CD4-positive, CD25-positive, alpha-beta regulatory T cell (primary cell): ENCODE results near the gene TSR1. TPM values are rescaled to one million over a fixed set of nuclear protein-coding genes. Genes with fewer than 3 reads are reported as not detected.

ENCODE experiments used
- ATAC-seq, 2 donors: fragments of 150-1000 bp; cut with Tn5 transposase; one replicate each; pipeline ENCODE4 v1.10.0; 2021; ENCODE audit warnings: low read depth in 2 of 2, moderate number of reproducible peaks in 2 of 2, moderate library complexity in 1 of 2
- DNase-seq, 3 donors: peaks; one replicate each; pipeline versions ENCODE4 v3.0.0 to v3.0.0-alpha.2; 2012 to 2022; ENCODE audit warnings: mixed read lengths in 1 of 3
- H3K27ac ChIP-seq: one replicate; pipeline ENCODE4 v1.7.0; 2013; ENCODE audit warnings: mild to moderate bottlenecking, low read length; ENCODE audit not compliant: insufficient read depth, poor library complexity, severe bottlenecking
- H3K27me3 ChIP-seq: one replicate; pipeline ENCODE4 v1.7.0; 2013; ENCODE audit warnings: low read length; ENCODE audit not compliant: control insufficient read depth, insufficient read depth
- H3K36me3 ChIP-seq: one replicate; pipeline ENCODE4 v1.7.0; 2013; ENCODE audit warnings: mild to moderate bottlenecking, low read length, moderate library complexity; ENCODE audit not compliant: control insufficient read depth, insufficient read depth
- H3K4me1 ChIP-seq: 2 replicates; pipeline ENCODE4 v1.7.0; 2013; ENCODE audit warnings: mild to moderate bottlenecking, low read length; ENCODE audit not compliant: insufficient read depth, control insufficient read depth, poor library complexity, severe bottlenecking
- H3K4me3 ChIP-seq: one replicate; pipeline ENCODE4 v1.7.0; 2013; ENCODE audit warnings: low read depth, mild to moderate bottlenecking, low read length, moderate library complexity
- H3K9me3 ChIP-seq, 2 experiments: 1 replicate in 1 of 2; 2 replicates in 1 of 2; pipeline ENCODE4 v1.7.0; 2013; ENCODE audit warnings: low read length in 2 of 2, mild to moderate bottlenecking in 1 of 2, moderate library complexity in 1 of 2; ENCODE audit not compliant: control insufficient read depth in 2 of 2
- H3K27ac Mint-ChIP-seq, 3 donors: one replicate each; pipeline ENCODE4 v1.8.0; 2020 to 2022; ENCODE audit warnings: mild to moderate bottlenecking in 3 of 3, mixed read lengths in 3 of 3, moderate library complexity in 2 of 3
- H3K27me3 Mint-ChIP-seq: one replicate; pipeline ENCODE4 v1.8.0; 2022; ENCODE audit warnings: mild to moderate bottlenecking, mixed read lengths
- H3K36me3 Mint-ChIP-seq: one replicate; pipeline ENCODE4 v1.8.0; 2020; ENCODE audit warnings: mixed read lengths
- H3K4me1 Mint-ChIP-seq, 4 donors: one replicate each; pipeline ENCODE4 v1.8.0; 2020 to 2022; ENCODE audit warnings: mixed read lengths in 4 of 4, mild to moderate bottlenecking in 1 of 4
- H3K4me3 Mint-ChIP-seq, 4 donors: one replicate each; pipeline ENCODE4 v1.8.0; 2020 to 2022; ENCODE audit warnings: mild to moderate bottlenecking in 4 of 4, mixed read lengths in 4 of 4, moderate library complexity in 3 of 4
- H3K9me3 Mint-ChIP-seq, 7 donors: one replicate each; pipeline ENCODE4 v1.8.0; 2020 to 2022; ENCODE audit warnings: mixed read lengths in 7 of 7, mild to moderate bottlenecking in 3 of 7, moderate library complexity in 2 of 7
- polyA plus RNA-seq, 4 donors: library from polyadenylated mRNA; unstranded; fragments of 300-500 nt; fragmentation: Illumina TruSeq; gene quantifications; one replicate each; pipeline ENCODE4 v1.2.3, GENCODE V29; 2021
- total RNA-seq: library from RNA; stranded (reverse); gene quantifications from one replicate; pipeline ENCODE4 v1.2.3, GENCODE V29; 2022

Gene TSR1
- total and polyA plus RNA-seq, 5 donors from 2014 or later, result 11.4 to 25.1 (median 15.8) TPM

- Mint-ChIP-seq H3K4me3 (no peak overlapping the region), H3K27ac (no peak overlapping the region), H3K27me3 (no peaks in the 10 kb centered on the region), H3K4me1 (no peaks in the 10 kb centered on the region), H3K36me3 (peaks cover 3% of the 10 kb centered on the region), H3K9me3 (no peaks in the 10 kb centered on the region)
- Histone ChIP-seq H3K4me3 (no peak overlapping the region), H3K27me3 (no peaks in the 10 kb centered on the region), H3K9me3 (no peaks in the 10 kb centered on the region), H3K36me3 (peaks cover 4% of the 10 kb centered on the region), H3K4me1 (no peaks in the 10 kb centered on the region), H3K27ac (no peak overlapping the region)
- no peak for ATAC-seq
- no peak for DNase-seq
Observed at GRCh38 chr17:2365132-2365531, 28.9 kb upstream of the TSR1 start.

- Mint-ChIP-seq H3K9me3 (no peaks in the 10 kb centered on the region), H3K4me1 (no peaks in the 10 kb centered on the region), H3K36me3 (peaks cover 3% of the 10 kb centered on the region), H3K27ac (no peak overlapping the region), H3K4me3 (no peak overlapping the region), H3K27me3 (no peaks in the 10 kb centered on the region)
- Histone ChIP-seq H3K27ac (no peak overlapping the region), H3K36me3 (peaks cover 4% of the 10 kb centered on the region), H3K9me3 (no peaks in the 10 kb centered on the region), H3K27me3 (no peaks in the 10 kb centered on the region), H3K4me1 (no peaks in the 10 kb centered on the region), H3K4me3 (no peak overlapping the region)
- DNase-seq (no peak), ATAC-seq (no peak)
Observed at GRCh38 chr17:2364763-2365116, 28.5 kb upstream of the TSR1 start.

- ATAC-seq, result no peak
- Mint-ChIP-seq H3K27me3 (no peaks in the 10 kb centered on the region), H3K9me3 (no peaks in the 10 kb centered on the region), H3K4me1 (no peaks in the 10 kb centered on the region), H3K27ac (no peak overlapping the region), H3K36me3 (peaks cover 3% of the 10 kb centered on the region), H3K4me3 (no peak overlapping the region)
- H3K27me3 ChIP-seq, result no peaks in the 10 kb centered on the region
- no peaks in the 10 kb centered on the region for H3K9me3 ChIP-seq
- no peak overlapping the region for H3K4me3 ChIP-seq
- H3K4me1 ChIP-seq, result no peaks in the 10 kb centered on the region
- H3K27ac ChIP-seq, result no peak overlapping the region
- no peak for DNase-seq
- H3K36me3 ChIP-seq, result peaks cover 4% of the 10 kb centered on the region
Observed at GRCh38 chr17:2363851-2364762, 27.9 kb upstream of the TSR1 start.

- DNase-seq (no peak), ATAC-seq (no peak)
- Histone ChIP-seq H3K36me3 (peaks cover 4% of the 10 kb centered on the region), H3K27me3 (no peaks in the 10 kb centered on the region), H3K4me1 (no peaks in the 10 kb centered on the region), H3K4me3 (no peak overlapping the region), H3K27ac (no peak overlapping the region), H3K9me3 (no peaks in the 10 kb centered on the region)
- H3K36me3 Mint-ChIP-seq, result peaks cover 3% of the 10 kb centered on the region
- H3K4me3 Mint-ChIP-seq, result no peak overlapping the region
- no peaks in the 10 kb centered on the region for H3K9me3 Mint-ChIP-seq
- H3K4me1 Mint-ChIP-seq, result no peaks in the 10 kb centered on the region
- H3K27me3 Mint-ChIP-seq, result no peaks in the 10 kb centered on the region
- no peak overlapping the region for H3K27ac Mint-ChIP-seq
Observed at GRCh38 chr17:2363318-2363717, 27.1 kb upstream of the TSR1 start.

- Histone ChIP-seq H3K27me3 (no peaks in the 10 kb centered on the region), H3K4me1 (no peaks in the 10 kb centered on the region), H3K9me3 (no peaks in the 10 kb centered on the region), H3K27ac (no peak overlapping the region), H3K36me3 (peaks cover 4% of the 10 kb centered on the region), H3K4me3 (no peak overlapping the region)
- Mint-ChIP-seq H3K27me3 (no peaks in the 10 kb centered on the region), H3K4me1 (no peaks in the 10 kb centered on the region), H3K4me3 (no peak overlapping the region), H3K27ac (no peak overlapping the region), H3K36me3 (peaks cover 3% of the 10 kb centered on the region), H3K9me3 (no peaks in the 10 kb centered on the region)
- DNase-seq, result no peak
- no peak for ATAC-seq
Observed at GRCh38 chr17:2362881-2363280, 26.6 kb upstream of the TSR1 start.

GRCh38 chr17:2362416-2362815 is 26.2 kb upstream of the TSR1 start:
- H3K36me3 Mint-ChIP-seq, result peaks cover 7% of the 10 kb centered on the region
- Histone ChIP-seq H3K27ac (no peak overlapping the region), H3K9me3 (no peaks in the 10 kb centered on the region), H3K4me3 (no peak overlapping the region), H3K27me3 (no peaks in the 10 kb centered on the region), H3K4me1 (no peaks in the 10 kb centered on the region), H3K36me3 (peaks cover 4% of the 10 kb centered on the region)
- H3K4me1 Mint-ChIP-seq, result no peaks in the 10 kb centered on the region
- H3K4me3 Mint-ChIP-seq, result no peak overlapping the region
- no peak for DNase-seq
- ATAC-seq, result no peak
- no peaks in the 10 kb centered on the region for H3K9me3 Mint-ChIP-seq
- H3K27ac Mint-ChIP-seq, result peak overlapping the region in 1 of 3 donors; percentile 36
- H3K27me3 Mint-ChIP-seq, result no peaks in the 10 kb centered on the region

GRCh38 chr17:2362016-2362415 is 25.8 kb upstream of the TSR1 start:
- DNase-seq (no peak), ATAC-seq (no peak)
- no peaks in the 10 kb centered on the region for H3K4me1 ChIP-seq
- H3K9me3 ChIP-seq, result no peaks in the 10 kb centered on the region
- H3K9me3 Mint-ChIP-seq, result no peaks in the 10 kb centered on the region
- H3K36me3 Mint-ChIP-seq, result peaks cover 7% of the 10 kb centered on the region
- no peaks in the 10 kb centered on the region for H3K4me1 Mint-ChIP-seq
- H3K27me3 Mint-ChIP-seq, result no peaks in the 10 kb centered on the region
- H3K27me3 ChIP-seq, result no peaks in the 10 kb centered on the region
- H3K36me3 ChIP-seq, result peaks cover 4% of the 10 kb centered on the region
- no peak overlapping the region for H3K27ac ChIP-seq
- H3K4me3 Mint-ChIP-seq, result no peak overlapping the region
- H3K4me3 ChIP-seq, result no peak overlapping the region
- H3K27ac Mint-ChIP-seq, result no peak overlapping the region
